ENCODE data around the gene RAB39A.

The RAB39A gene

GRCh38 chr11:107963091-107963490, 34.8 kb downstream of the RAB39A start:
- DNase-seq: no peak

GRCh38 chr11:107969219-107969618, 41.0 kb downstream of the RAB39A start:
- DNase-seq: no peak

- no peak for DNase-seq
These were observed 41.8 kb downstream of the RAB39A start for GRCh38 chr11:107970049-107970448.

- DNase-seq: no peak
These were observed 45.4 kb downstream of the RAB39A start for GRCh38 chr11:107973641-107974040.

- no peak for DNase-seq
These were observed 60.3 kb downstream of the RAB39A start for GRCh38 chr11:107988397-107989158.

- no peak for DNase-seq
These were observed 63.7 kb downstream of the RAB39A start for GRCh38 chr11:107991868-107992414.

- no peak for DNase-seq
These were observed 67.9 kb downstream of the RAB39A start for GRCh38 chr11:107996006-107996776.

GRCh38 chr11:107998761-107999160, 70.5 kb downstream of the RAB39A start:
- DNase-seq: no peak

- peak; percentile 47 for DNase-seq
These were observed 71.7 kb downstream of the RAB39A start for GRCh38 chr11:107999759-108000455.

- DNase-seq: no peak
These were observed 74.2 kb downstream of the RAB39A start for GRCh38 chr11:108002476-108002875.

- DNase-seq: no peak
These were observed 75.4 kb downstream of the RAB39A start for GRCh38 chr11:108003623-108004022.

- DNase-seq: no peak
These were observed 79.6 kb downstream of the RAB39A start for GRCh38 chr11:108007819-108008218.

- peak; percentile 89 for DNase-seq
These were observed 80.6 kb downstream of the RAB39A start, which contains the start of gene CUL5 for GRCh38 chr11:108008656-108009496. TSS of gene CUL5 (plus strand) at chr11:108008898. CDS start at chr11:108009349, 451 bp downstream.

GRCh38 chr11:108009497-108010370, 81.5 kb downstream of the RAB39A start:
- DNase-seq: peak; percentile 14

- DNase-seq: no peak
These were observed 84.0 kb downstream of the RAB39A start for GRCh38 chr11:108012139-108012725.

Measured in EL (cell line).